ENCODE results near the gene SEC14L2. TPM values are rescaled to one million over a fixed set of nuclear protein-coding genes. Genes with fewer than 3 reads are reported as not detected.
"Not testable (repeated sequence)": the region's sequence is repeated elsewhere in the genome, so short reads cannot be mapped to it uniquely, and the experiment has no call there.

SEC14L2 gene
- total and polyA plus RNA-seq, 4 donors: 6.1 to 10.3 (median 8.0) TPM

DNA sequence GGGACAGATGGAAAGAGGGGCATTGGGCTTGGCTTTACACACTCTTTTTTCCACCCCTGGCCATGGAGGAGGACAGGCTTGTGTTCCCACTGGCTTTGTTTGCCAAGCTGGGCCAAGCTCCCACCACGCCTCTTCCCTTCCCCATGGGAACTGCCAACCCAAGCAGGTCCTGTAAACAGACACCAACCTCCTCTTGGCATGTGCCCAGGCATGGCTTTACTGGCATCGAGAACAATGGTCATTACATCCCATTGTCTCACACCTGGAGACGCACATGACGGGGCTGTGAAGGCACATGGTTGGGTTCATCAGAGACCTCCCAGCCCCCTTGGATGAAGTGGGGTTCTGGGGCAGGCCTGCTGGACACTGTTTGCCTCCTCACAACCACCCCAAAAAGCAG lies 63.3 kb downstream of the SEC14L2 start:
- DNase-seq (no peak), ATAC-seq (ENCODE audit: insufficient read depth, low FRiP score) (no peak)
- Histone ChIP-seq H3K4me3 (no peak overlapping the region), H3K9ac (ENCODE audit: insufficient read depth in 1 of 2, low read length in 2 of 2) (no peak overlapping the region), H3K4me1 (ENCODE audit: control insufficient read depth in 5 of 5, insufficient read depth in 5 of 5, low read length in 5 of 5) (peaks cover 0 to 2% (median 0%) of the 10 kb centered on the region in 5 donors), H3K27ac (ENCODE audit: low read depth in 1 of 2, low read length in 1 of 2) (no peak overlapping the region), H3K36me3 (ENCODE audit: control insufficient read depth in 4 of 4, insufficient read depth in 4 of 4, low read length in 4 of 4) (no peaks in the 10 kb centered on the region), H3K9me3 (ENCODE audit: control insufficient read depth in 4 of 4, insufficient read depth in 3 of 4, low read length in 3 of 4) (peaks cover 0 to 4% (median 0%) of the 10 kb centered on the region in 4 donors), H3K27me3 (ENCODE audit: control insufficient read depth in 3 of 3, insufficient read depth in 3 of 3, low read length in 2 of 3) (no peaks in the 10 kb centered on the region)
- 67 to 77% methylated on average over 4 of the region's 4 CpGs for WGBS, 2 donors
- TF ChIP-seq, protein P1, sequence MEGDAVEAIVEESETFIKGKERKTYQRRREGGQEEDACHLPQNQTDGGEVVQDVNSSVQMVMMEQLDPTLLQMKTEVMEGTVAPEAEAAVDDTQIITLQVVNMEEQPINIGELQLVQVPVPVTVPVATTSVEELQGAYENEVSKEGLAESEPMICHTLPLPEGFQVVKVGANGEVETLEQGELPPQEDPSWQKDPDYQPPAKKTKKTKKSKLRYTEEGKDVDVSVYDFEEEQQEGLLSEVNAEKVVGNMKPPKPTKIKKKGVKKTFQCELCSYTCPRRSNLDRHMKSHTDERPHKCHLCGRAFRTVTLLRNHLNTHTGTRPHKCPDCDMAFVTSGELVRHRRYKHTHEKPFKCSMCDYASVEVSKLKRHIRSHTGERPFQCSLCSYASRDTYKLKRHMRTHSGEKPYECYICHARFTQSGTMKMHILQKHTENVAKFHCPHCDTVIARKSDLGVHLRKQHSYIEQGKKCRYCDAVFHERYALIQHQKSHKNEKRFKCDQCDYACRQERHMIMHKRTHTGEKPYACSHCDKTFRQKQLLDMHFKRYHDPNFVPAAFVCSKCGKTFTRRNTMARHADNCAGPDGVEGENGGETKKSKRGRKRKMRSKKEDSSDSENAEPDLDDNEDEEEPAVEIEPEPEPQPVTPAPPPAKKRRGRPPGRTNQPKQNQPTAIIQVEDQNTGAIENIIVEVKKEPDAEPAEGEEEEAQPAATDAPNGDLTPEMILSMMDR (IDR thresholded peaks at IDR 0.05; ENCODE audit: control extremely low read depth, extremely low read depth): no peak

DNA sequence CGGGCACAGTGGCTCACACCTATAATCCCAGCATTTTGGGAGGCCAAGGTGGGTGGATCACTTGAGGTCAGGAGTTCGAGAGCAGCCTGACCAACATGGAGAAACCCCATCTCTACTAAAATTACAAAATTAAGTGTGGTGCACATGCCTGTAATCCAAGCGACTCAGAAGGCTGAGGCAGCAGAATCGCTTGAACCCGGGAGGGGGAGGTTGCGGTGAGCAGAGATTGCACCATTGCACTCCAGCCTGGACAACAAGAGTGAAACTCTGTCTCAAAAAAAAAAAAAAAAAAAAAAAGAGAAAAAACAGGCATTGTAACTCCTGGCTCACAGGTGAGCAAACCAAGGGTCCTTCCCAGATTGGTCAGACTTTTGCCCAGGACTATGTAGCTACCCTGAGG lies 63.7 kb downstream of the SEC14L2 start:
- H3K9me3 ChIP-seq (ENCODE audit: control insufficient read depth in 4 of 4, insufficient read depth in 3 of 4, low read length in 3 of 4); H3K9ac ChIP-seq (ENCODE audit: insufficient read depth in 1 of 2, low read length in 2 of 2); H3K4me3 ChIP-seq; H3K27me3 ChIP-seq (ENCODE audit: control insufficient read depth in 3 of 3, insufficient read depth in 3 of 3, low read length in 2 of 3); H3K4me1 ChIP-seq (ENCODE audit: control insufficient read depth in 5 of 5, insufficient read depth in 5 of 5, low read length in 5 of 5); DNase-seq; H3K27ac ChIP-seq (ENCODE audit: low read depth in 1 of 2, low read length in 1 of 2); H3K36me3 ChIP-seq (ENCODE audit: control insufficient read depth in 4 of 4, insufficient read depth in 4 of 4, low read length in 4 of 4); ATAC-seq (ENCODE audit: insufficient read depth, low FRiP score): not testable (repeated sequence)
- 88 to 91% methylated on average over 6 of the region's 6 CpGs for WGBS, 2 donors

DNA sequence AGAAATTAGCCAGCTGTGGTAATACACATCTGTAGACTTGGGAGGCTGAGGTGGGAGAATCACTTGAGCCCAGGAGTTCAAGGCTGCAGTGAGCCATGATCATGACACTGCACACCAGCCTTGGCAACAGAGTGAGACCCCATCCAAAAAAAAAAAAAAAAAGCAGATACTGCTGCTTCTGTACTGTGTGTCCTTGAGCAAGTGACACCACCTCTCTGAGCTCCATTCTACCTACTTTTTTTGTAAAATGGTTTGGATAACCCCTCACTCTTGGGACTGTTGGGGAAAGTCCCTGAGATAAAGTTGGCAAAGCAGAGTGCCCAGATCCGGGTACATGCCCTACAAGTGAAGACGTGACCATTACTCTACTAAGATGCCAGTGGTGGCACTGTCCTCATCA lies 72.3 kb downstream of the SEC14L2 start:
- no peak for DNase-seq
- Histone ChIP-seq H3K36me3 (ENCODE audit: control insufficient read depth in 4 of 4, insufficient read depth in 4 of 4, low read length in 4 of 4) (no peaks in the 10 kb centered on the region), H3K27ac (ENCODE audit: low read depth in 1 of 2, low read length in 1 of 2) (no peak overlapping the region), H3K4me3 (no peak overlapping the region), H3K9me3 (ENCODE audit: control insufficient read depth in 4 of 4, insufficient read depth in 3 of 4, low read length in 3 of 4) (no peaks in the 10 kb centered on the region), H3K9ac (ENCODE audit: insufficient read depth in 1 of 2, low read length in 2 of 2) (no peak overlapping the region), H3K4me1 (ENCODE audit: control insufficient read depth in 5 of 5, insufficient read depth in 5 of 5, low read length in 5 of 5) (peaks cover 0 to 8% (median 0%) of the 10 kb centered on the region in 5 donors), H3K27me3 (ENCODE audit: control insufficient read depth in 3 of 3, insufficient read depth in 3 of 3, low read length in 2 of 3) (no peaks in the 10 kb centered on the region)
- ATAC-seq (ENCODE audit: insufficient read depth, low FRiP score): no peak
- TF ChIP-seq, protein P1 (IDR thresholded peaks at IDR 0.05; ENCODE audit: control extremely low read depth, extremely low read depth): no peak
- 43 to 90% methylated on average over 2 of the region's 2 CpGs for WGBS, 2 donors

DNA sequence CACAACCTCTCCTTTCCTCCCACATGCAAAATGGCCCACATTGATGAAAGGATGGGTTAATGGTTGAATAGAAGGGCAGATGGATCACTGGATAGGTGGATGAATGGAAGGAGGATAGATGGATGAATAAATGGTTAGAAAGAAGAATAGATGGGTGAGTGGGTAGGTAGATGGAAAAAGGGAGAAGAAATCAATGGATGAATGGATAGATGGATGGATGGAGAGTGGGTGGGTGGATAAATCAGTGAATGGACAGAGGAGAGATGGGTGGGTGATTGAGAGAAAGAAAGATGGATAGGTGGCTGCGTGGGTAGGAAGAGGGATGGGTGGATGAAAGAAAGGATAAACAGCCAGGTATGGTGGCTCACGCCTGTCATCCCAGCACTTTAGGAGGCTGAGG lies 73.8 kb downstream of the SEC14L2 start:
- H3K27ac ChIP-seq (ENCODE audit: low read depth in 1 of 2, low read length in 1 of 2): no peak overlapping the region
- no peak overlapping the region for H3K4me3 ChIP-seq
- no peak overlapping the region for H3K9ac ChIP-seq (ENCODE audit: insufficient read depth in 1 of 2, low read length in 2 of 2)
- TF ChIP-seq, protein P1 (IDR thresholded peaks at IDR 0.05; ENCODE audit: control extremely low read depth, extremely low read depth): no peak
- no peak for ATAC-seq (ENCODE audit: insufficient read depth, low FRiP score)
- H3K27me3 ChIP-seq (ENCODE audit: control insufficient read depth in 3 of 3, insufficient read depth in 3 of 3, low read length in 2 of 3): no peaks in the 10 kb centered on the region
- DNase-seq: no peak
- no peaks in the 10 kb centered on the region for H3K9me3 ChIP-seq (ENCODE audit: control insufficient read depth in 4 of 4, insufficient read depth in 3 of 4, low read length in 3 of 4)
- H3K36me3 ChIP-seq (ENCODE audit: control insufficient read depth in 4 of 4, insufficient read depth in 4 of 4, low read length in 4 of 4): no peaks in the 10 kb centered on the region
- peaks cover 0 to 8% (median 0%) of the 10 kb centered on the region in 5 donors for H3K4me1 ChIP-seq (ENCODE audit: control insufficient read depth in 5 of 5, insufficient read depth in 5 of 5, low read length in 5 of 5)
- WGBS, 2 donors: 80 to 91% methylated on average over 2 of the region's 2 CpGs

All from lung (tissue), 12 donors.